ENCODE measurements around the gene TRABD.
A peak's percentile ranks its signal among the peaks of the same experiment; 100 is the strongest.

Gene TRABD

GRCh38 chr22:50184004-50184901 lies 1.5 kb upstream of the TRABD start:
- DNase-seq (no peak), ATAC-seq (replicated peaks) (no peak)
- H3K27me3 Mint-ChIP-seq: peaks cover 6 to 7% of the 10 kb centered on the region in 2 donors
- peaks cover 25 to 53% of the 10 kb centered on the region in 2 donors for H3K4me1 Mint-ChIP-seq
- H3K9me3 Mint-ChIP-seq: no peaks in the 10 kb centered on the region
- peak overlapping the region; percentile 86 to 89 for H3K4me3 Mint-ChIP-seq
- H3K36me3 Mint-ChIP-seq: peaks cover 9 to 21% of the 10 kb centered on the region in 2 donors
- peak overlapping the region; percentile 90 for H3K27ac Mint-ChIP-seq

DNA sequence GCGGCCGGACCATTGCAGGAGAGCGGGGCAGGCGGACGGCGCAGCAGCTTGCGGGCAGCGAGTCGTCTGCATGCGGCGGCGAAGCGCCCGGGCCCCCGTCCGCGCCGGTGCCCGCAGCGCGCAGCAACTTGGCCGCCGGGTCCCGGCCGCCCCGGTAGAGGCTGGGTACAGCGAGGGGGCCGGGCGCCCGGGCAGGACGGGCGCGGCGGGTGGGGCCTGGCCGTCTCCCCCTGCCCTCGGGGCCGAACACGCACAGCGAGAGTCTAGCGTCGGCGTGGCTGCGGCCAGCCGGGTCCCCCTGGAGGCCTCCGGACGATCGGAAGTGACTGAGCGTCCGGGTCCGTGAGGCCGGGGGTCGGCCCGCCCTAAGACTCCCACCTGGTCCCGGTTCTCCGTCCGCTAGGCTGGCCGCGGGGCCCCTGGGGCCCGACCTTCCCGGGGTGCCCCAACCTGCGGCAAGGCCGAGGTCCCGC lies 775 bp upstream of the TRABD start:
- ATAC-seq (replicated peaks): peak in 1 of 2 donors; percentile 1
- Mint-ChIP-seq H3K36me3 (peaks cover 3 to 14% of the 10 kb centered on the region in 2 donors), H3K4me3 (peak overlapping the region; percentile 89 to 93), H3K9me3 (no peaks in the 10 kb centered on the region), H3K27ac (no peak overlapping the region), H3K27me3 (peaks cover under 1 to 1% of the 10 kb centered on the region in 2 donors), H3K4me1 (peaks cover 27 to 54% of the 10 kb centered on the region in 2 donors)
- no peak for DNase-seq

- DNase-seq: no peak
- H3K27me3 Mint-ChIP-seq: no peaks in the 10 kb centered on the region
- H3K4me3 Mint-ChIP-seq: peak overlapping the region; percentile 93 to 96
- H3K9me3 Mint-ChIP-seq: no peaks in the 10 kb centered on the region
- H3K36me3 Mint-ChIP-seq: peaks cover 5 to 11% of the 10 kb centered on the region in 2 donors
- peaks cover 32 to 58% of the 10 kb centered on the region in 2 donors for H3K4me1 Mint-ChIP-seq
- H3K27ac Mint-ChIP-seq: peak overlapping the region; percentile 92
- no peak for ATAC-seq (replicated peaks)
Observed at GRCh38 chr22:50186181-50186714, 535 bp downstream of the TRABD start.

DNA sequence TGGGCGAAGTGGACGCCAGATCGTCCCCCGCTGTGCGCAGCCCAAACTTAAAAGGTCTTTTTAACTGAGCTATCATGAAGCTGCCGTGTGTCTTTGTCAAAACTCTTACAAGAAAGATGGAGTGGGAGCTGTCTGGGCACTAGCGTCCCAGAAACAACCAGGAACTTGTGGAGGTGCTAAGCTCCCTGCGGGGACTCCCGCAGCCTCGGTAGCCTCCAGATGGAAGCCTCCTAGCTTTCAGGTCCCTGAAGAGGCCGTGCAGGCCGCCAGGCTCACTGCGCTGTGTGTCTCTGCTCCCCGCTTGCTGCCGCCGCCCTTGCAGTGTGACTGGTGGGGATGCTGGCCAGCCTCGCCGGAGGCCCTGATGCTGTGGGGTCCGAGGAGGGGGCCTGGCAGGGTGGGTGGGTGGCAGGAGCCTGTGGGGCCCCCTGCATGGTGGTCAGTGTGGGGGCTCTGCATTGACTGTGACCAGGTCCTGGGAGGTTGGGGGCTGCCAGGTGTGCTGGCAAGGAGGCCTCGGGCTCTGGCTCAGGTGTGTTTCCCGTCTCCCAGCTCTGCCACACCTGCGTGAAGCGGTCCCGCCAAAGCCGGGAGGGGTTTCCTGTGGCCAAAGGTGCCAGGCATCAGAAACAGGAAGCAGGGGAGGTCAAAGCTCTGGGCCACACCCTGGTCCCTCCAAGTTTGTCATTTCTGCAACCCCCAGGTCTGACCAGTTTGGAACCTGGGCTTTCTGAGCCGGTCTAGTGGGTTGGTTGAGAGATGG lies 1.2 kb downstream of the TRABD start:
- DNase-seq: no peak
- no peaks in the 10 kb centered on the region for H3K9me3 Mint-ChIP-seq
- H3K27me3 Mint-ChIP-seq: no peaks in the 10 kb centered on the region
- H3K36me3 Mint-ChIP-seq: peaks cover 9 to 18% of the 10 kb centered on the region in 2 donors
- H3K27ac Mint-ChIP-seq: peak overlapping the region; percentile 92
- no peak for ATAC-seq (replicated peaks)
- H3K4me1 Mint-ChIP-seq: peaks cover 34 to 65% of the 10 kb centered on the region in 2 donors
- peak overlapping the region; percentile 93 to 96 for H3K4me3 Mint-ChIP-seq

- H3K4me1 Mint-ChIP-seq: peaks cover 46 to 79% of the 10 kb centered on the region in 2 donors
- H3K27me3 Mint-ChIP-seq: no peaks in the 10 kb centered on the region
- H3K36me3 Mint-ChIP-seq: peaks cover 19 to 31% of the 10 kb centered on the region in 2 donors
- H3K27ac Mint-ChIP-seq: peak overlapping the region; percentile 31
- no peaks in the 10 kb centered on the region for H3K9me3 Mint-ChIP-seq
- H3K4me3 Mint-ChIP-seq: peak overlapping the region in 1 of 2 donors; percentile 25
- no peak for DNase-seq
- no peak for ATAC-seq (replicated peaks)
Observed at GRCh38 chr22:50188356-50188755, 2.6 kb downstream of the TRABD start.

DNA sequence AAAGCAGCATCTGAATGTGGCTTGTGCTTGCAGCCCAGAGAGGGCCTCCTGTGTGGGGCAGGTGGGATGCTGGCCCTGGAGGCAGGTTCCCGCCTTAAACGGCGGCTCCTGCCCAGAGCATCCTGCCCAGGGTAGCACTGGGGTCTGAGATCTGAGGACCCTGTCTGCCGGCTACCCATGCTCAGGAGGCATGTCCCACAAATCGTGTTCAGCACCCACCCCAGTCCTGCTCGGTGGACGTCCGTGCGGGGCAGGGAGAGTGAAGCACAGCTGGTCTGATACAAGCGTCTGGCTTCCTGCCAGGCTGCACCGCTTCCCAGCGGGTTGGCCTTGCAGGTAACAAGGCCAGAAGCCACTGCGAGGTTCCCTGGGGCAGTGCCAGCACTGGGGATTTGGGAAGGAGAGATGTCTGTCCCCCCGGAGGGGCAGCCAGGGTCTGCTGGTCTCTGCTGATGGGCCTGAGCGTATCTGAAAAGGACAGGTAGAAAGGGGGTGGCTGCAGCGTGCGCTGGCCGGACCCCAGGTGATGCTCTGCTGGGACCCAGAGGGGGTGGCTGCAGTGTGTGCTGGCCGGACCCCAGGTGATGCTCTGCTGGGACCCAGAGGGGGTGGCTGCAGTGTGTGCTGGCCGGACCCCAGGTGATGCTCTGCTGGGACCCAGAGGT lies 3.6 kb downstream of the TRABD start:
- DNase-seq (no peak), ATAC-seq (replicated peaks) (no peak)
- Mint-ChIP-seq H3K9me3 (no peaks in the 10 kb centered on the region), H3K36me3 (peaks cover 19 to 34% of the 10 kb centered on the region in 2 donors), H3K27ac (peak overlapping the region; percentile 100), H3K27me3 (no peaks in the 10 kb centered on the region), H3K4me3 (peak overlapping the region; percentile 90 to 92), H3K4me1 (peaks cover 44 to 82% of the 10 kb centered on the region in 2 donors)

DNA sequence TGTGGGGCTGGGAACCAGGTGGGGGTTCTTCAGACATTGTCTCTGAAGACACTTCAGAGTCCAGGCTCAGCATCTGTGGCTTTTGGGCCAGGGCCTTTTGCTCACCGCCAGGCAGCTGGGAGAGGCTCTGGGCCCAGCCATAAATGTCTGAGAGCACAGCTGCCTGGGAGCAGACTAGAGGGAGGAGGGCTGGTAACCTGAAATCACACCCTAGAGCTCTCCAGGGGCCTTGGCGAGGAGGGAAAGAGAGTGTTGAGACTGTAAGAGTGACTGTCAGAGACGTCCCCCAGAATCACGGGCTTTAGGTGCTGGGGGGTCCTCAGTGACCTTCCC lies 4.1 kb downstream of the TRABD start:
- Mint-ChIP-seq H3K4me1 (peaks cover 41 to 82% of the 10 kb centered on the region in 2 donors), H3K36me3 (peaks cover 19 to 37% of the 10 kb centered on the region in 2 donors), H3K27ac (peak overlapping the region; percentile 100), H3K9me3 (no peaks in the 10 kb centered on the region), H3K27me3 (no peaks in the 10 kb centered on the region), H3K4me3 (peak overlapping the region; percentile 90 to 92)
- DNase-seq (no peak), ATAC-seq (replicated peaks) (no peak)

DNA sequence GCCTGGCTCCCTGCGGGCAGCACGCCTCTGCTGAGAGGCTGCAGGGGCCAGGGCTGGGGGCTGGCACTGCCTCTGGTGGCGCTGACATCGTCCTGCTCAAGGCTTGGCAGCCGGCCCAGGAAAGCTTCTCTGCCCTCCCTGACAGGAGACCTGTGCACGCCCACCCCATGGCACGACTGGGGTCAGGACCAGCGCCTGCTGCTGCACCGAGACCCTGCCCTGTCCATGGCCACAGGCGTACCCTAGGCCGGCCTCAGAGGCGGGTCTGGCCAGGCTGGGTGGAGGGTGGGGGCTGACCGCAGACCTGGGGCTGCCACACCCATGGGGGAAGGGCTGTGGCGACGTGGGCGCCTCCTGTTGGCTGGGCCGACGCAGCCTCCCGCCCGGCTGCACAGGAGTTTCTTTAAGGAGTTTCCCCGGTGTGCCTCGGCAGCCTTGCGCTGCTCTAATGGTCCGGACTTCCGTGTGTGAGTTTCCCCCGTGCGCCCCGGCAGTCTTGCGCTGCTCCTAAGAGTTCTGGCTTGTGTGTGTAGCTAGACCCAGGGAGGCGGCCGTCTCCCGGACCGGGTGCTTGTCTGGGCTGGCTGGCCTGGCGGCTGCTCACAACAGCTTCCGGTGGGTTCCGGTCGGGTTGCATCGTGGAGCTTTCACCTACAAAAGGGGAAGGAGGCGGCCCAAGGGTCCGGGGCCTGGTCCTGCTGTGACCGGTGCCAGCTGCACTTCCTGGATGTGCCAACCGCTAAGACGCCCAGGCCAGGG lies 4.6 kb downstream of the TRABD start:
- Mint-ChIP-seq H3K27me3 (no peaks in the 10 kb centered on the region), H3K9me3 (no peaks in the 10 kb centered on the region), H3K4me3 (peak overlapping the region; percentile 90 to 92), H3K27ac (peak overlapping the region; percentile 100), H3K36me3 (peaks cover 23 to 43% of the 10 kb centered on the region in 2 donors), H3K4me1 (peaks cover 45 to 87% of the 10 kb centered on the region in 2 donors)
- DNase-seq (peak; percentile 91), ATAC-seq (replicated peaks) (peak; percentile 57 to 58)

- H3K36me3 Mint-ChIP-seq: peaks cover 23 to 46% of the 10 kb centered on the region in 2 donors
- peak overlapping the region; percentile 100 for H3K27ac Mint-ChIP-seq
- H3K27me3 Mint-ChIP-seq: no peaks in the 10 kb centered on the region
- peaks cover 47 to 93% of the 10 kb centered on the region in 2 donors for H3K4me1 Mint-ChIP-seq
- no peaks in the 10 kb centered on the region for H3K9me3 Mint-ChIP-seq
- DNase-seq: peak; percentile 91
- H3K4me3 Mint-ChIP-seq: peak overlapping the region; percentile 90 to 92
- ATAC-seq (replicated peaks): peak; percentile 64 to 66
Observed at GRCh38 chr22:50190941-50191741, 5.4 kb downstream of the TRABD start.

DNA sequence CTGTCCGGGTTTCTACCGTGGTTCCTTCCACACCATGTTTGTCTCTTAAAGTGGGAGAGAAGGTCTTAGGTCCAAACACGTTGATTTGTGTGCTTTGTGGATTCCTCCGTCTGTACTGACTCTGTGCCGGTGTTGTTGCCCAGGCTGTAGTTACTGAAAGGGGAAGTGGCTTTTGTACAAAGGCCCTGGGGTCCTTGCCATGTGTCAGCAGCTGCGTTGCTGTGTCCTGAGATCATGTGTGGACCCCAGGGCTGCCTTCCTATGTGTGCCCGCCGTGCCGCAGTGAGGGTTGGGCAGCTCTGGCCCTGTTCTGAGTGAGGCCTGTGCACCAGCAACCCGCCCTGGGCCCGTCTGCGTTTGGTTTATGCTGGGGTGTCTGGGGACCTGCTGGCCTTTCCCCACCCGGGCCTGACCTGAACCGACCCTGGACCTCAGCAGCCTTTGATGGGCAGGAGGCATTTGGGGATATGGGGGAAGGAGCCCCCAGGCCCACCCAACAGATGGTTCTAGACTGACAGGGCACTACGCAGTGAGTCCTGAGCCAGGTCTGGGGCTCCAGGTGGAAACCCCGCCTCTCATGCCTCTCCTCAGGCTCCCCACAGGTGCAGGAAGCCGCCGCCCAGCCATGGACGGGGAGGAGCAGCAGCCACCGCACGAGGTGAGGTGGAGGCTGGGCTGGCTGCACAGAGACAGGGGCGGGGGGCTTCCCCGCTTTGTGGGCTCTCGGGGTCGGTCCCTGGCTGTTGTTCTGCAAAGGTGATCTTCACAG lies 6.9 kb downstream of the TRABD start:
- H3K27ac Mint-ChIP-seq: peak overlapping the region; percentile 100
- peak overlapping the region; percentile 90 to 92 for H3K4me3 Mint-ChIP-seq
- DNase-seq: peak; percentile 66
- H3K4me1 Mint-ChIP-seq: peaks cover 44 to 86% of the 10 kb centered on the region in 2 donors
- H3K9me3 Mint-ChIP-seq: no peaks in the 10 kb centered on the region
- no peaks in the 10 kb centered on the region for H3K27me3 Mint-ChIP-seq
- ATAC-seq (replicated peaks): peak; percentile 17 to 29
- peaks cover 30 to 42% of the 10 kb centered on the region in 2 donors for H3K36me3 Mint-ChIP-seq

DNA sequence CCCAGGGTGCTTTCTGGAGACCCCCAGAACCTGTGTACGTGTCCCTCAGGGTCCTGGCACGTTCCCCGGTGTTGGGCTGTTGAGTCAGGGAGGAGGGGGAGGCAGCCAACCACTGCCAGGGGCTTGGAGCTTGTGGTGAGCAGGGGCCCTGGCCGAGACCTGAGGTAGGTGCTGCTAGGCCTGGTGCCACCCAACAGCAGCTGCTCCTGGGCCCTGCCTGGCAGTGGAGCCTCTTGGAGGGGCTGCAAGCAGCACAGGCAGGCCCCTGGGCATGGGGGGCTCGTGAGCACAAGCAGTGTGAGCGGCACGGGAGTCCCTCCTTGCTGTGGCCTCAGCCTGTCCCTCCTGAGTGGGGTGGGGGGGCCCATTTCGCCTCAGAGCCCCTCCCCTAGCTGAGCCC lies 7.9 kb downstream of the TRABD start:
- H3K4me1 Mint-ChIP-seq: peaks cover 42 to 76% of the 10 kb centered on the region in 2 donors
- no peak for ATAC-seq (replicated peaks)
- no peaks in the 10 kb centered on the region for H3K27me3 Mint-ChIP-seq
- peak overlapping the region; percentile 100 for H3K27ac Mint-ChIP-seq
- H3K4me3 Mint-ChIP-seq: no peak overlapping the region
- DNase-seq: no peak
- peaks cover 33 to 43% of the 10 kb centered on the region in 2 donors for H3K36me3 Mint-ChIP-seq
- no peaks in the 10 kb centered on the region for H3K9me3 Mint-ChIP-seq
